Measurements from ENCODE around the gene OR10D3.
"Not testable (repeated sequence)": the region's sequence is repeated elsewhere in the genome, so short reads cannot be mapped to it uniquely, and the experiment has no call there.

The OR10D3 gene

DNA sequence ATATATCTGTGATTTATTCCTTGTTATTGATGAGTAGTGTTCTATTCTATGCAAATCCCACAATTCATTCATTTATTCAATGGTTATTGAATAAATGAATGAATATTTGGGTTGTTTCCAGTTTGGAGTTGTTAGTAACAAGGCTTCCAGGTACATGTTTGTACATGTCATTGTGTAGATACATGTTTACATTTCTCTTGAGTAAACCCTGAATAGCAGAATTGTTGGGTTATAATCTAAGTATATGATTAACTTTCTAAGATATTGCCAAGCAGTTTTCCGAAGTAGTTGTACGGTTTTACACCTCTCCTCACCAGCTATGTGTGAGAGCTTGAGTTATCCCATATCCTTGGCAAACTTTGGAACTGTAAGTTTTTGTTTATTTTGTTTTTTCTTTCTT lies 39.3 kb downstream of the OR10D3 start:
- Mint-ChIP-seq H3K4me3 (no peak overlapping the region), H3K27ac (no peak overlapping the region), H3K4me1 (no peaks in the 10 kb centered on the region), H3K36me3 (ENCODE audit: low read depth) (no peaks in the 10 kb centered on the region), H3K9me3 (no peaks in the 10 kb centered on the region), H3K27me3 (ENCODE audit: low read depth) (no peaks in the 10 kb centered on the region)
- TF ChIP-seq, protein P1, sequence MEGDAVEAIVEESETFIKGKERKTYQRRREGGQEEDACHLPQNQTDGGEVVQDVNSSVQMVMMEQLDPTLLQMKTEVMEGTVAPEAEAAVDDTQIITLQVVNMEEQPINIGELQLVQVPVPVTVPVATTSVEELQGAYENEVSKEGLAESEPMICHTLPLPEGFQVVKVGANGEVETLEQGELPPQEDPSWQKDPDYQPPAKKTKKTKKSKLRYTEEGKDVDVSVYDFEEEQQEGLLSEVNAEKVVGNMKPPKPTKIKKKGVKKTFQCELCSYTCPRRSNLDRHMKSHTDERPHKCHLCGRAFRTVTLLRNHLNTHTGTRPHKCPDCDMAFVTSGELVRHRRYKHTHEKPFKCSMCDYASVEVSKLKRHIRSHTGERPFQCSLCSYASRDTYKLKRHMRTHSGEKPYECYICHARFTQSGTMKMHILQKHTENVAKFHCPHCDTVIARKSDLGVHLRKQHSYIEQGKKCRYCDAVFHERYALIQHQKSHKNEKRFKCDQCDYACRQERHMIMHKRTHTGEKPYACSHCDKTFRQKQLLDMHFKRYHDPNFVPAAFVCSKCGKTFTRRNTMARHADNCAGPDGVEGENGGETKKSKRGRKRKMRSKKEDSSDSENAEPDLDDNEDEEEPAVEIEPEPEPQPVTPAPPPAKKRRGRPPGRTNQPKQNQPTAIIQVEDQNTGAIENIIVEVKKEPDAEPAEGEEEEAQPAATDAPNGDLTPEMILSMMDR (IDR thresholded peaks at IDR 0.05; ENCODE audit: unreplicated experiment in 3 of 3), result no peak

DNA sequence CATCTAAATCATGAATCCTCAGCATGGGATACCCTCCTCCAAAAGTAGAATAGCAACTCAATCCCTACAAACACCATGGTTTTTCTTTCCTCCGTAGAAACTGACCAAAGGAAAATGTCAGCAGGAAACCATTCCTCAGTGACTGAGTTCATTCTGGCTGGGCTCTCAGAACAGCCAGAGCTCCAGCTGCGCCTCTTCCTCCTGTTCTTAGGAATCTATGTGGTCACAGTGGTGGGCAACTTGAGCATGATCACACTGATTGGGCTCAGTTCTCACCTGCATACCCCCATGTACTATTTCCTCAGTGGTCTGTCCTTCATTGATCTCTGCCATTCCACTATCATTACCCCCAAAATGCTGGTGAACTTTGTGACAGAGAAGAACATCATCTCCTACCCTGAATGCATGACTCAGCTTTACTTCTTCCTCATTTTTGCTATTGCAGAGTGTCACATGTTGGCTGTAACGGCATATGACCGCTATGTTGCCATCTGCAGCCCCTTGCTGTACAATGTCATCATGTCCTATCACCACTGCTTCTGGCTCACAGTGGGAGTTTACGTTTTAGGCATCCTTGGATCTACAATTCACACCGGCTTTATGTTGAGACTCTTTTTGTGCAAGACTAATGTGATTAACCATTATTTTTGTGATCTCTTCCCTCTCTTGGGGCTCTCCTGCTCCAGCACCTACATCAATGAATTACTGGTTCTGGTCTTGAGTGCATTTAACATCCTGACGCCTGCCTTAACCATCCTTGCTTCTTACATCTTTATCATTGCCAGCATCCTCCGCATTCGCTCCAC lies 41.7 kb downstream of the OR10D3 start:
- H3K36me3 Mint-ChIP-seq (ENCODE audit: low read depth); H3K4me1 Mint-ChIP-seq; H3K4me3 Mint-ChIP-seq; H3K27me3 Mint-ChIP-seq (ENCODE audit: low read depth); H3K27ac Mint-ChIP-seq; H3K9me3 Mint-ChIP-seq: not testable (repeated sequence)

DNA sequence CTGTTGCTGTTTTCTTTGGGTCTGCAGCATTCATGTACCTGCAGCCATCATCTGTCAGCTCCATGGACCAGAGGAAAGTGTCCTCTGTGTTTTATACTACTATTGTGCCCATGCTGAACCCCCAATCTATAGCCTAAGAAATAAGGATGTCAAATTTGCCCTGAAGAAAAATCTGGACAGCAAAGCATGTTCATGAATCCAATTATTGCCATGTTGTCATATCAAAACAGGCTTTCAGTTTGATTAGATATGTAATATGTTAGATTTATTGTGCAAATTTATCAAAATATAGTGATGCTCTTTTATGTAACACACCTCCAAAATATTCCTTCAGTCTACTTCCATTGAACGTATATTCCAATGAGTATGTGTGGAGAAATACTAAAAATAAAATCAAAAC lies 42.3 kb downstream of the OR10D3 start:
- H3K36me3 Mint-ChIP-seq (ENCODE audit: low read depth), result no peaks in the 10 kb centered on the region
- H3K4me1 Mint-ChIP-seq, result no peaks in the 10 kb centered on the region
- no peak overlapping the region for H3K4me3 Mint-ChIP-seq
- H3K27ac Mint-ChIP-seq, result no peak overlapping the region
- H3K27me3 Mint-ChIP-seq (ENCODE audit: low read depth), result no peaks in the 10 kb centered on the region
- TF ChIP-seq, protein P1 (IDR thresholded peaks at IDR 0.05; ENCODE audit: unreplicated experiment in 3 of 3), result no peak
- H3K9me3 Mint-ChIP-seq, result no peaks in the 10 kb centered on the region

DNA sequence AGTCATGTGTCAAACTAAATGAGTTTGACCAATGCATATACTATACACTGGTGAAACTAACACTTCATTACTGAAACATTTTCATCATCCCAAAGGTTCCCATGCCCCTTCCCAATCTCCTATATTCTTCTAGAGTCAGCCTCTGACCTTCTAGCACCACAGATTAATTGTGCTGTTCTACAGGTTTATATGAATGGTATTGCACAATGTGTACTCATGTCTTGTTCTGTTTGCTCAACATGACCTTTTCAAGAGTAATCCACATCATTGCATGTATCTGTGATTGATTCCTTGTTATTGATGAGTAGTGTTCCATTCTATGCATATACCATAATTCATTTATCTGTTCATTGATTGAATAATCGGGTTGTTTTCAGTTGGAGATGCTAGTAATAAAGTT lies 50.2 kb downstream of the OR10D3 start:
- peaks cover 2% of the 10 kb centered on the region for H3K9me3 Mint-ChIP-seq
- H3K36me3 Mint-ChIP-seq (ENCODE audit: low read depth), result no peaks in the 10 kb centered on the region
- H3K27me3 Mint-ChIP-seq (ENCODE audit: low read depth), result no peaks in the 10 kb centered on the region
- TF ChIP-seq, protein P1 (IDR thresholded peaks at IDR 0.05; ENCODE audit: unreplicated experiment in 3 of 3), result no peak
- no peaks in the 10 kb centered on the region for H3K4me1 Mint-ChIP-seq
- no peak overlapping the region for H3K4me3 Mint-ChIP-seq
- no peak overlapping the region for H3K27ac Mint-ChIP-seq
